ENCODE measurements around the gene MDM2. TPM values are rescaled to one million over a fixed set of nuclear protein-coding genes. Genes with fewer than 3 reads are reported as not detected.

The MDM2 gene
- total RNA-seq, 2 experiments from 2014 or later, result 143 to 318 TPM

DNA sequence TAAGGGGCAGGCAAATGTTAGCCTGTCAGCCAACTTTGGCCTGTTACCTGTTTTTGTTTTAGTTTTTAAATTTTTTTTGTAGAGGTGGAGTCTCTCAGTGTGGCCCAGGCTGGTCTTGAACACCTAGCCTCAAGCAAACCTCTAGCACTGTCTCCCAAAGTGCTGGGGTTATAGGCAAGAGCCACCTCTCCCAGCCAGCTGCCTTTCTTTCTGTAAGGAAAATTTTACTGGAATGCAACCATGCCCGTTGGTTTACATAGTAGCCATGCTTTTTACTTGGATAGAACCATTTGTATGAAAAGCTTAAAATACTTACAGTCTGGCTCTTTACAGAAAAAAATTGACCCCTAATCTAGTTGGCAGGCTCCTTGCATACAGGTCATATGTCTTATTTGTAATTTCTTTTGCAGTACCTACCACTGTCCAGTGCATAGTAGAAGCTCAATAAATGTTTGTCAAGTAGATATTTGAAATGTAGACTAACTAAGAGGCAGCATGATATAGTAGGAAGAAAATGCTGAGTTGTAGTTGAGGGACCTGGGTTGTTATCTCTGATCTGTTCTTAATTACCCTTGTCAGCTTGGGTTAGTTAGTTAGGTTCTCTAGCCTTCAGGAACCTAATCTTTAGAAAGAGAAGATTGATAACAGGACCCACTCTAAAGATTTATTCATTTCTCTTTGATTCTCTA, 4.7 kb downstream of the MDM2 start:
- peak overlapping the region; percentile 59 for H3K4me2 ChIP-seq (ENCODE audit: low read length)
- peak overlapping the region; percentile 42 for H3K27ac ChIP-seq (ENCODE audit: low read depth, low read length, poor library complexity, severe bottlenecking)
- TF ChIP-seq EZH2phosphoT487 (IDR thresholded peaks at IDR 0.05; ENCODE audit: borderline replicate concordance, low read depth, low read length), result no peak
- TF ChIP-seq, protein P1, sequence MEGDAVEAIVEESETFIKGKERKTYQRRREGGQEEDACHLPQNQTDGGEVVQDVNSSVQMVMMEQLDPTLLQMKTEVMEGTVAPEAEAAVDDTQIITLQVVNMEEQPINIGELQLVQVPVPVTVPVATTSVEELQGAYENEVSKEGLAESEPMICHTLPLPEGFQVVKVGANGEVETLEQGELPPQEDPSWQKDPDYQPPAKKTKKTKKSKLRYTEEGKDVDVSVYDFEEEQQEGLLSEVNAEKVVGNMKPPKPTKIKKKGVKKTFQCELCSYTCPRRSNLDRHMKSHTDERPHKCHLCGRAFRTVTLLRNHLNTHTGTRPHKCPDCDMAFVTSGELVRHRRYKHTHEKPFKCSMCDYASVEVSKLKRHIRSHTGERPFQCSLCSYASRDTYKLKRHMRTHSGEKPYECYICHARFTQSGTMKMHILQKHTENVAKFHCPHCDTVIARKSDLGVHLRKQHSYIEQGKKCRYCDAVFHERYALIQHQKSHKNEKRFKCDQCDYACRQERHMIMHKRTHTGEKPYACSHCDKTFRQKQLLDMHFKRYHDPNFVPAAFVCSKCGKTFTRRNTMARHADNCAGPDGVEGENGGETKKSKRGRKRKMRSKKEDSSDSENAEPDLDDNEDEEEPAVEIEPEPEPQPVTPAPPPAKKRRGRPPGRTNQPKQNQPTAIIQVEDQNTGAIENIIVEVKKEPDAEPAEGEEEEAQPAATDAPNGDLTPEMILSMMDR (conservative IDR thresholded peaks at IDR 0.05; ENCODE audit: low read length), result no peak
- peaks cover 92% of the 10 kb centered on the region for H3K36me3 ChIP-seq (ENCODE audit: insufficient read depth, low read length)
- peaks cover 95% of the 10 kb centered on the region for H3K79me2 ChIP-seq (ENCODE audit: insufficient read depth, low read depth, low read length)
- intact Hi-C loops (cut with micrococcal nuclease; ENCODE audit: unreplicated experiment), result no loop called here
- H3K4me3 ChIP-seq (ENCODE audit: low read depth, low read length, poor library complexity, severe bottlenecking), result peak overlapping the region; percentile 99
- no peaks in the 10 kb centered on the region; the same call in 1 of the 2 replicates for H3K9me3 ChIP-seq (ENCODE audit: low read length)
- POLR2A ChIA-PET, result interaction anchor here (0.6 to 1.6 kb wide), 11 partner anchors 8 to 219 kb away, joined by 3 to 9 read pairs (median 4); partner anchors contain the start of gene SLC35E3
- DNase-seq (ENCODE audit: low spot score), result no peak
- no peak overlapping the region for H2AFZ ChIP-seq (ENCODE audit: low read length)
- no TSS peak for BruUV-seq (replicated peaks)
- CTCF ChIA-PET (ENCODE audit: unreplicated experiment), result interaction anchor here (0.5 to 0.9 kb wide), 2 partner anchors 18 to 455 kb away, joined by 3 to 4 read pairs; no protein-coding TSS in a partner anchor
- peaks cover 57% of the 10 kb centered on the region for H3K4me1 ChIP-seq (ENCODE audit: insufficient read depth, low read length, poor library complexity, severe bottlenecking)
- peaks cover 36% of the 10 kb centered on the region for H4K20me1 ChIP-seq (ENCODE audit: insufficient read depth, low read length)
- no peaks in the 10 kb centered on the region for H3K9me2 ChIP-seq (ENCODE audit: insufficient read depth, low read length)

DNA sequence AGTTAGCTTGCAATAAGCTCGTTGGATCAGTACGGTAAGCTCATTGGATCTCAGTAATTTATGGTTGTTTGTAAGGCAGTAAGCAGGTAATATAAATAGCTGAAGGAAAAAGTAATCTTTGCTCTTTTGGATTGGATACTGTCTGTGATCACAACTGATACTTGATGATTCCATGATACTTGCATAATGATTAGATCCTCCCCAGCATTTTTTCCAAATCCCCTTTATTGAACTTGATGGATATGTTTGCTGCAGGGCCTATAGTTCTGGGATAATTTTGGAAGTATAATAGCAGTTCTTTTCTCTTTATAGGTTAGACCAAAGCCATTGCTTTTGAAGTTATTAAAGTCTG, 5.2 kb downstream of the MDM2 start:
- Histone ChIP-seq H3K79me2 (ENCODE audit: insufficient read depth, low read depth, low read length) (peaks cover 98% of the 10 kb centered on the region), H2AFZ (ENCODE audit: low read length) (no peak overlapping the region), H3K4me3 (ENCODE audit: low read depth, low read length, poor library complexity, severe bottlenecking) (peak overlapping the region; percentile 99), H3K9me2 (ENCODE audit: insufficient read depth, low read length) (no peaks in the 10 kb centered on the region), H4K20me1 (ENCODE audit: insufficient read depth, low read length) (peaks cover 36% of the 10 kb centered on the region), H3K9me3 (ENCODE audit: low read length) (no peaks in the 10 kb centered on the region; the same call in 1 of the 2 replicates), H3K36me3 (ENCODE audit: insufficient read depth, low read length) (peaks cover 96% of the 10 kb centered on the region), H3K4me1 (ENCODE audit: insufficient read depth, low read length, poor library complexity, severe bottlenecking) (peaks cover 57% of the 10 kb centered on the region), H3K4me2 (ENCODE audit: low read length) (peak overlapping the region; percentile 59), H3K27ac (ENCODE audit: low read depth, low read length, poor library complexity, severe bottlenecking) (peak overlapping the region; percentile 42)
- TF ChIP-seq, protein P1 (conservative IDR thresholded peaks at IDR 0.05; ENCODE audit: low read length), result no peak
- TF ChIP-seq EZH2phosphoT487 (IDR thresholded peaks at IDR 0.05; ENCODE audit: borderline replicate concordance, low read depth, low read length), result no peak
- no TSS peak for BruUV-seq (replicated peaks)
- ChIA-PET POLR2A (interaction anchor here (0.8 to 1.6 kb wide), 6 partner anchors 9 to 67 kb away, joined by 3 to 9 read pairs (median 4); partner anchors contain the start of gene SLC35E3), CTCF (ENCODE audit: unreplicated experiment) (interaction anchor here (0.5 to 0.9 kb wide), 2 partner anchors 17 to 455 kb away, joined by 3 to 4 read pairs; no protein-coding TSS in a partner anchor)
- intact Hi-C loops (cut with micrococcal nuclease; ENCODE audit: unreplicated experiment), result no loop called here
- DNase-seq (ENCODE audit: low spot score), result no peak

All from OCI-LY7 (cell line).